WTC11 (cell line): ENCODE results near the gene HES2. TPM values are rescaled to one million over a fixed set of nuclear protein-coding genes. Genes with fewer than 3 reads are reported as not detected.
A peak's percentile ranks its signal among the peaks of the same experiment; 100 is the strongest.
"Not testable (repeated sequence)": the region's sequence is repeated elsewhere in the genome, so short reads cannot be mapped to it uniquely, and the experiment has no call there.

ENCODE experiments used
- ATAC-seq: fragments of 200-7000 bp; cut with Tn5 transposase; 2 replicates; pipeline ENCODE4 v1.10.0; 2021; ENCODE audit warnings: mild to moderate bottlenecking, moderate library complexity
- CTCF ChIA-PET: fragments of 300-600 bp; sonication (Branson Sonifier 250); formaldehyde crosslinking; loops from one replicate; lab custom pipeline; 2021; ENCODE audit warnings: antibody characterized with exemption; lab: Charles Lee
- POLR2A ChIA-PET: fragments of 350-600 bp; sonication (Branson Sonifier 250); formaldehyde crosslinking; loops from one replicate; lab custom pipeline; 2021; ENCODE audit warnings: antibody characterized with exemption; lab: Charles Lee
- DNase-seq: peaks from one replicate; pipeline ENCODE4 v3.0.0; 2021; ENCODE audit warnings: low spot score
- H3K27ac Mint-ChIP-seq: 2 replicates; pipeline ENCODE4 v1.8.0; 2021; ENCODE audit warnings: mixed read lengths
- H3K27me3 Mint-ChIP-seq: 2 replicates; pipeline ENCODE4 v1.8.0; 2021; ENCODE audit warnings: low read depth, mild to moderate bottlenecking, moderate library complexity, mixed read lengths
- H3K36me3 Mint-ChIP-seq: 2 replicates; pipeline ENCODE4 v1.8.0; 2021; ENCODE audit warnings: mixed read lengths
- H3K4me1 Mint-ChIP-seq: 2 replicates; pipeline ENCODE4 v1.8.0; 2022; ENCODE audit warnings: mixed read lengths
- H3K4me3 Mint-ChIP-seq: 2 replicates; pipeline ENCODE4 v1.8.0; 2021; ENCODE audit warnings: mild to moderate bottlenecking, moderate library complexity, mixed read lengths
- H3K9me3 Mint-ChIP-seq: 2 replicates; pipeline ENCODE4 v1.8.0; 2021; ENCODE audit warnings: mixed read lengths
- CBFB ChIP-seq: sonication (generic); formaldehyde crosslinking; IDR thresholded peaks from 2 replicates; pipeline ENCODE4 v1.8.1; 2022; ENCODE audit warnings: mild to moderate bottlenecking, low read depth, missing genetic modification reagents
- ETV6 ChIP-seq: sonication (generic); formaldehyde crosslinking; IDR thresholded peaks from 2 replicates; pipeline ENCODE4 v1.8.1; 2022; ENCODE audit warnings: mild to moderate bottlenecking, missing genetic modification reagents
- HMGA2 ChIP-seq: fragments of 250-450 bp; sonication (Bioruptor Pico); IDR thresholded peaks from 2 replicates; pipeline ENCODE4 v1.4.0; 2021; ENCODE audit warnings: mild to moderate bottlenecking, moderate library complexity
- KAT7 ChIP-seq: sonication (generic); formaldehyde crosslinking; IDR thresholded peaks from 2 replicates; pipeline ENCODE4 v1.8.1; 2023; ENCODE audit warnings: missing genetic modification reagents, mild to moderate bottlenecking, borderline replicate concordance
- NFYB ChIP-seq: sonication (generic); formaldehyde crosslinking; conservative IDR thresholded peaks from 2 replicates; pipeline ENCODE4 v1.8.0; 2022; ENCODE audit warnings: low read depth, missing genetic modification reagents
- OVOL2 ChIP-seq: fragments of 250-450 bp; sonication (Bioruptor Pico); IDR thresholded peaks from 2 replicates; pipeline ENCODE4 v1.9.0; 2021; ENCODE audit warnings: mild to moderate bottlenecking, borderline replicate concordance
- RORB ChIP-seq: fragments of 250-450 bp; sonication (Bioruptor Pico); IDR thresholded peaks from 2 replicates; pipeline ENCODE4 v1.9.0; 2021; ENCODE audit warnings: mild to moderate bottlenecking
- SMAD4 ChIP-seq: sonication (generic); formaldehyde crosslinking; IDR thresholded peaks from 2 replicates; pipeline ENCODE4 v1.8.0; 2022; ENCODE audit warnings: mild to moderate bottlenecking, missing genetic modification reagents
- SOX15 ChIP-seq: fragments of 250-450 bp; sonication (Bioruptor Pico); IDR thresholded peaks from 2 replicates; pipeline ENCODE4 v1.9.0; 2021; ENCODE audit warnings: mild to moderate bottlenecking
- TCF7 ChIP-seq: sonication (generic); formaldehyde crosslinking; IDR thresholded peaks from 2 replicates; pipeline ENCODE4 v1.8.0; 2022; ENCODE audit warnings: mild to moderate bottlenecking, low read depth, missing genetic modification reagents, moderate library complexity
- TP53 ChIP-seq: sonication (generic); formaldehyde crosslinking; IDR thresholded peaks from 2 replicates; pipeline ENCODE4 v1.8.1; 2023; ENCODE audit warnings: mild to moderate bottlenecking, missing genetic modification reagents
- ZNF138 ChIP-seq: sonication (generic); formaldehyde crosslinking; conservative IDR thresholded peaks from 2 replicates; pipeline ENCODE4 v1.8.1; 2022; ENCODE audit warnings: mild to moderate bottlenecking, moderate library complexity, missing genetic modification reagents
- ZNF423 ChIP-seq: fragments of 250-450 bp; sonication (Bioruptor Pico); IDR thresholded peaks from 2 replicates; pipeline ENCODE4 v2.1.2; 2022; ENCODE audit warnings: mild to moderate bottlenecking, moderate library complexity
- total RNA-seq: library from RNA; stranded (reverse); gene quantifications from 3 replicates; pipeline ENCODE4 v1.2.3, GENCODE V29; 2021
- TF ChIP-seq, protein P1 (sequence below): sonication (generic); formaldehyde crosslinking; IDR thresholded peaks from 2 replicates; pipeline ENCODE4 v1.8.0; 2022; ENCODE audit warnings: missing genetic modification reagents
- TF ChIP-seq, protein P2 (sequence below): sonication (generic); formaldehyde crosslinking; IDR thresholded peaks from 2 replicates; pipeline ENCODE4 v1.8.0; 2022; ENCODE audit warnings: mild to moderate bottlenecking, missing genetic modification reagents
- TF ChIP-seq, protein P3 (sequence below): sonication (generic); formaldehyde crosslinking; IDR thresholded peaks from 2 replicates; pipeline ENCODE4 v1.8.0; 2023; ENCODE audit warnings: mild to moderate bottlenecking, missing genetic modification reagents
- TF ChIP-seq, protein P4 (sequence below): sonication (generic); formaldehyde crosslinking; IDR thresholded peaks from 2 replicates; pipeline ENCODE4 v1.8.1; 2023; ENCODE audit warnings: mild to moderate bottlenecking, missing genetic modification reagents
- TF ChIP-seq, protein P5 (sequence below): sonication (generic); formaldehyde crosslinking; IDR thresholded peaks from 2 replicates; pipeline ENCODE4 v1.8.0; 2022; ENCODE audit warnings: mild to moderate bottlenecking, missing genetic modification reagents
- TF ChIP-seq, protein P6 (sequence below): sonication (generic); formaldehyde crosslinking; IDR thresholded peaks from 2 replicates; pipeline ENCODE4 v1.8.0; 2023; ENCODE audit warnings: missing genetic modification reagents
- TF ChIP-seq, protein P7 (sequence below): sonication (generic); formaldehyde crosslinking; IDR thresholded peaks from 2 replicates; pipeline ENCODE4 v1.8.1; 2022; ENCODE audit warnings: missing genetic modification reagents, borderline replicate concordance

Gene HES2
- total RNA-seq, 1 experiment from 2014 or later, result 2.7 TPM

DNA sequence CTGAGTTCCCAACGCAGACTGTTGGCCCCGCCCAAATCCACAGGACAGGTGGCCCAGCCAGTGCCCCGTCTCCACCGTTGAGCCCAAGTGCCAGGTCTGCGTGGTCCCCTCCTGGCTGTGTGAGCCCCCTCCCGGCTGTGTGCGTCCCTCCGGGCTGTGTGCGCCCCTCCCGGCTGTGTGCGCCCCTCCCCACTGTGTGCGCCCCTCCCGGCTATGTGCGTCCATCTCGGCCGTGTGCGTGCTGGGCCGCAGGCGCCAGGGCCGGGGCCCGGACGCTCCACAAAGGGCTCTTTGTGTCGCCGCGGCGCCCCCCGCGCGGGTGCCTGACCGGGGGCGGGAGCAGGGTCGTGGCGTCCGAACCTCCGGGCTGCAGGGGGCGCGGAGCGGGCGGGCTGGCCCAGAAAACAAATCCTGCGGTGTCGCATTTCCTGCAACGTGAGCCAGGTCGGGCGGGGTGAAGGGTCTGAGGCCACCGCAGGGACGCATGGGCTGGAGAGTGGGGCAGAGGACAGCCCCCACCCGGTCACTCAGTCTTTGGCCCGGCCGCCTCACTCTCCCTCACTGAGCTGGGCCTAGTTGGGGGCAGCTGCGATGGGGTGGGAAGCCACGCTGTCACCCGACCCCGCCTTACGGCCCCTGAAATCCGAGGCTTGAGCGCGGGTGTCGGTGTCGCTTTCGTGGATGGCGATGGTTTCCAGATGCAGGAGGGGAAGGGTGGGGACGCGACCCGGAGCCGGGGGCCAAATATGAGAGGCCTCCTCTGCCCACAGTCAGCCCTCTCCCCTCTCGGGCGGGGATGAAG is 27.5 kb upstream of the HES2 start (continued):
- TF ChIP-seq, protein P1, sequence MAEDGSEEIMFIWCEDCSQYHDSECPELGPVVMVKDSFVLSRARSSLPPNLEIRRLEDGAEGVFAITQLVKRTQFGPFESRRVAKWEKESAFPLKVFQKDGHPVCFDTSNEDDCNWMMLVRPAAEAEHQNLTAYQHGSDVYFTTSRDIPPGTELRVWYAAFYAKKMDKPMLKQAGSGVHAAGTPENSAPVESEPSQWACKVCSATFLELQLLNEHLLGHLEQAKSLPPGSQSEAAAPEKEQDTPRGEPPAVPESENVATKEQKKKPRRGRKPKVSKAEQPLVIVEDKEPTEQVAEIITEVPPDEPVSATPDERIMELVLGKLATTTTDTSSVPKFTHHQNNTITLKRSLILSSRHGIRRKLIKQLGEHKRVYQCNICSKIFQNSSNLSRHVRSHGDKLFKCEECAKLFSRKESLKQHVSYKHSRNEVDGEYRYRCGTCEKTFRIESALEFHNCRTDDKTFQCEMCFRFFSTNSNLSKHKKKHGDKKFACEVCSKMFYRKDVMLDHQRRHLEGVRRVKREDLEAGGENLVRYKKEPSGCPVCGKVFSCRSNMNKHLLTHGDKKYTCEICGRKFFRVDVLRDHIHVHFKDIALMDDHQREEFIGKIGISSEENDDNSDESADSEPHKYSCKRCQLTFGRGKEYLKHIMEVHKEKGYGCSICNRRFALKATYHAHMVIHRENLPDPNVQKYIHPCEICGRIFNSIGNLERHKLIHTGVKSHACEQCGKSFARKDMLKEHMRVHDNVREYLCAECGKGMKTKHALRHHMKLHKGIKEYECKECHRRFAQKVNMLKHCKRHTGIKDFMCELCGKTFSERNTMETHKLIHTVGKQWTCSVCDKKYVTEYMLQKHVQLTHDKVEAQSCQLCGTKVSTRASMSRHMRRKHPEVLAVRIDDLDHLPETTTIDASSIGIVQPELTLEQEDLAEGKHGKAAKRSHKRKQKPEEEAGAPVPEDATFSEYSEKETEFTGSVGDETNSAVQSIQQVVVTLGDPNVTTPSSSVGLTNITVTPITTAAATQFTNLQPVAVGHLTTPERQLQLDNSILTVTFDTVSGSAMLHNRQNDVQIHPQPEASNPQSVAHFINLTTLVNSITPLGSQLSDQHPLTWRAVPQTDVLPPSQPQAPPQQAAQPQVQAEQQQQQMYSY (CRISPR knock-in tag), result no peak
- TF ChIP-seq ZNF423 (CRISPR knock-in tag) (0 out of 2 replicates have a peak, but pooled peaks have one; percentile 17), SOX15 (CRISPR knock-in tag) (no peak), TP53 (CRISPR knock-in tag) (no peak), CBFB (CRISPR knock-in tag) (0 out of 2 replicates have a peak, but pooled peaks have one; percentile 66), OVOL2 (no peak), TCF7 (CRISPR knock-in tag) (no peak), ZNF138 (CRISPR knock-in tag) (no peak), NFYB (CRISPR knock-in tag) (no peak), SMAD4 (CRISPR knock-in tag) (no peak)
- TF ChIP-seq, protein P2, sequence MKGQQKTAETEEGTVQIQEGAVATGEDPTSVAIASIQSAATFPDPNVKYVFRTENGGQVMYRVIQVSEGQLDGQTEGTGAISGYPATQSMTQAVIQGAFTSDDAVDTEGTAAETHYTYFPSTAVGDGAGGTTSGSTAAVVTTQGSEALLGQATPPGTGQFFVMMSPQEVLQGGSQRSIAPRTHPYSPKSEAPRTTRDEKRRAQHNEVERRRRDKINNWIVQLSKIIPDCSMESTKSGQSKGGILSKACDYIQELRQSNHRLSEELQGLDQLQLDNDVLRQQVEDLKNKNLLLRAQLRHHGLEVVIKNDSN, result no peak
- TF ChIP-seq, protein P3, sequence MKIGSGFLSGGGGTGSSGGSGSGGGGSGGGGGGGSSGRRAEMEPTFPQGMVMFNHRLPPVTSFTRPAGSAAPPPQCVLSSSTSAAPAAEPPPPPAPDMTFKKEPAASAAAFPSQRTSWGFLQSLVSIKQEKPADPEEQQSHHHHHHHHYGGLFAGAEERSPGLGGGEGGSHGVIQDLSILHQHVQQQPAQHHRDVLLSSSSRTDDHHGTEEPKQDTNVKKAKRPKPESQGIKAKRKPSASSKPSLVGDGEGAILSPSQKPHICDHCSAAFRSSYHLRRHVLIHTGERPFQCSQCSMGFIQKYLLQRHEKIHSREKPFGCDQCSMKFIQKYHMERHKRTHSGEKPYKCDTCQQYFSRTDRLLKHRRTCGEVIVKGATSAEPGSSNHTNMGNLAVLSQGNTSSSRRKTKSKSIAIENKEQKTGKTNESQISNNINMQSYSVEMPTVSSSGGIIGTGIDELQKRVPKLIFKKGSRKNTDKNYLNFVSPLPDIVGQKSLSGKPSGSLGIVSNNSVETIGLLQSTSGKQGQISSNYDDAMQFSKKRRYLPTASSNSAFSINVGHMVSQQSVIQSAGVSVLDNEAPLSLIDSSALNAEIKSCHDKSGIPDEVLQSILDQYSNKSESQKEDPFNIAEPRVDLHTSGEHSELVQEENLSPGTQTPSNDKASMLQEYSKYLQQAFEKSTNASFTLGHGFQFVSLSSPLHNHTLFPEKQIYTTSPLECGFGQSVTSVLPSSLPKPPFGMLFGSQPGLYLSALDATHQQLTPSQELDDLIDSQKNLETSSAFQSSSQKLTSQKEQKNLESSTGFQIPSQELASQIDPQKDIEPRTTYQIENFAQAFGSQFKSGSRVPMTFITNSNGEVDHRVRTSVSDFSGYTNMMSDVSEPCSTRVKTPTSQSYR (CRISPR knock-in tag), result no peak
- TF ChIP-seq, protein P4, sequence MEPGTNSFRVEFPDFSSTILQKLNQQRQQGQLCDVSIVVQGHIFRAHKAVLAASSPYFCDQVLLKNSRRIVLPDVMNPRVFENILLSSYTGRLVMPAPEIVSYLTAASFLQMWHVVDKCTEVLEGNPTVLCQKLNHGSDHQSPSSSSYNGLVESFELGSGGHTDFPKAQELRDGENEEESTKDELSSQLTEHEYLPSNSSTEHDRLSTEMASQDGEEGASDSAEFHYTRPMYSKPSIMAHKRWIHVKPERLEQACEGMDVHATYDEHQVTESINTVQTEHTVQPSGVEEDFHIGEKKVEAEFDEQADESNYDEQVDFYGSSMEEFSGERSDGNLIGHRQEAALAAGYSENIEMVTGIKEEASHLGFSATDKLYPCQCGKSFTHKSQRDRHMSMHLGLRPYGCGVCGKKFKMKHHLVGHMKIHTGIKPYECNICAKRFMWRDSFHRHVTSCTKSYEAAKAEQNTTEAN, result no peak; the same call in 1 of the 2 replicates
- TF ChIP-seq, protein P5, sequence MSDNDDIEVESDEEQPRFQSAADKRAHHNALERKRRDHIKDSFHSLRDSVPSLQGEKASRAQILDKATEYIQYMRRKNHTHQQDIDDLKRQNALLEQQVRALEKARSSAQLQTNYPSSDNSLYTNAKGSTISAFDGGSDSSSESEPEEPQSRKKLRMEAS, result 0 out of 2 replicates have a peak, but pooled peaks have one; percentile 14
- TF ChIP-seq, all 79 proteins: peak for 12

DNA sequence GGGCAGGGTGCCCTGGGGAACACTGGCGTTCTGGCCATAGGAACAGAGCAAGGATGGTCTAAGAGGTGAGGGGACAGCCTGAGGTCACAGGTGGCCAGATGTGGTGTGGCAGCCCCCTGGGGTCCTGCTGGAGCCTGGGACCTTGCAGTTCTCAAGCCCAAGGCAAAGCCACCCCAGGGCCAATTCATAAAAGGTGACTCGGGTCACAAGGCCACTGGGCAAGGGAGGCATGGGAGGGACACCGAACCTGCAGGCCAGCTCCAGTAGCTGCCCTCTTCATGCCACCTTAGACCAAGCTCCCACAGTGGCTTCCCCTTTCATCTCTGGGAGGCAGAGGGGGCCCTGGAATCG is 26.9 kb upstream of the HES2 start:
- CTCF ChIA-PET, result interaction anchor here (0.7 to 6.4 kb wide), 11 partner anchors 8 to 99 kb away, joined by 3 to 85 read pairs (median 6); partner anchors contain the start of gene HES2
- TF ChIP-seq, protein P2, result no peak
- TF ChIP-seq, protein P6, sequence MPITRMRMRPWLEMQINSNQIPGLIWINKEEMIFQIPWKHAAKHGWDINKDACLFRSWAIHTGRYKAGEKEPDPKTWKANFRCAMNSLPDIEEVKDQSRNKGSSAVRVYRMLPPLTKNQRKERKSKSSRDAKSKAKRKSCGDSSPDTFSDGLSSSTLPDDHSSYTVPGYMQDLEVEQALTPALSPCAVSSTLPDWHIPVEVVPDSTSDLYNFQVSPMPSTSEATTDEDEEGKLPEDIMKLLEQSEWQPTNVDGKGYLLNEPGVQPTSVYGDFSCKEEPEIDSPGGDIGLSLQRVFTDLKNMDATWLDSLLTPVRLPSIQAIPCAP (CRISPR knock-in tag), result no peak
- TF ChIP-seq RORB (CRISPR knock-in tag) (no peak), KAT7 (CRISPR knock-in tag) (no peak), ETV6 (CRISPR knock-in tag) (no peak), OVOL2 (no peak), HMGA2 (CRISPR knock-in tag) (no peak)
- TF ChIP-seq, protein P7, sequence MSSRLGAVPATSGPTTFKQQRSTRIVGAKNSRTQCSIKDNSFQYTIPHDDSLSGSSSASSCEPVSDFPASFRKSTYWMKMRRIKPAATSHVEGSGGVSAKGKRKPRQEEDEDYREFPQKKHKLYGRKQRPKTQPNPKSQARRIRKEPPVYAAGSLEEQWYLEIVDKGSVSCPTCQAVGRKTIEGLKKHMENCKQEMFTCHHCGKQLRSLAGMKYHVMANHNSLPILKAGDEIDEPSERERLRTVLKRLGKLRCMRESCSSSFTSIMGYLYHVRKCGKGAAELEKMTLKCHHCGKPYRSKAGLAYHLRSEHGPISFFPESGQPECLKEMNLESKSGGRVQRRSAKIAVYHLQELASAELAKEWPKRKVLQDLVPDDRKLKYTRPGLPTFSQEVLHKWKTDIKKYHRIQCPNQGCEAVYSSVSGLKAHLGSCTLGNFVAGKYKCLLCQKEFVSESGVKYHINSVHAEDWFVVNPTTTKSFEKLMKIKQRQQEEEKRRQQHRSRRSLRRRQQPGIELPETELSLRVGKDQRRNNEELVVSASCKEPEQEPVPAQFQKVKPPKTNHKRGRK (CRISPR knock-in tag), result no peak
- ATAC-seq (no peak), DNase-seq (no peak)
- Mint-ChIP-seq H3K9me3 (no peaks in the 10 kb centered on the region), H3K36me3 (no peaks in the 10 kb centered on the region), H3K27ac (no peak overlapping the region), H3K27me3 (peaks cover 8% of the 10 kb centered on the region), H3K4me3 (peak overlapping the region; percentile 75), H3K4me1 (peaks cover 33% of the 10 kb centered on the region)
- POLR2A ChIA-PET, result no interaction called here

DNA sequence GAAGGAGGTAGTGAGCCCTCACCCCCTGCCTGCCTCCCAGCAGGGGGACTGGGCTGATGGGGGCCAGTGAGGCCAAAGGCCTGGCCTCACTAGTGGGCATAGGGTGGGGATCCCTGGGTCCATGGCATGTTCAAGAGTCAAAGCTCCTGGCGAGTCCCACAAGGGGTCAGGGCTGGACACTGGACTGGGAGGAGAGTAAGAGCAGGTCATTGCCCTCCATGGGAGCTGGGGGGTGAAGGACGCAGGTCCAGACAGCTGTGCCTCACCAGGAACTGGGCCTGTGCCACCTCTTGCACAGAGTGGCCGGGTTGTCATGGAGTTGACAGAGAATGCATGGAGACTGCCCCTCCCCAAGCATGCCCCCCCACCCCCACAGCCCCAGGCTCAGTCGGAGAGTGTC is 26.2 kb upstream of the HES2 start:
- peaks cover 15% of the 10 kb centered on the region for H3K27me3 Mint-ChIP-seq
- peaks cover 39% of the 10 kb centered on the region for H3K4me1 Mint-ChIP-seq
- DNase-seq, H3K4me3 Mint-ChIP-seq, ATAC-seq, H3K27ac Mint-ChIP-seq, POLR2A ChIA-PET, H3K36me3 Mint-ChIP-seq, H3K9me3 Mint-ChIP-seq: not testable (repeated sequence)
- CTCF ChIA-PET, result interaction anchor here (0.6 to 6.4 kb wide), 12 partner anchors 7 to 196 kb away, joined by 3 to 85 read pairs (median 6); partner anchors contain the start of gene HES2
